ENCODE data around the gene MR1. TPM values are rescaled to one million over a fixed set of nuclear protein-coding genes. Genes with fewer than 3 reads are reported as not detected.
"Not testable (repeated sequence)": the region's sequence is repeated elsewhere in the genome, so short reads cannot be mapped to it uniquely, and the experiment has no call there.

The MR1 gene
- total RNA-seq, 1 donor, result 35.8 TPM

- no peak overlapping the region for H3K4me3 ChIP-seq (ENCODE audit: low read depth, low read length)
- DNase-seq (ENCODE audit: low read depth), result no peak
- TF ChIP-seq CTCF (IDR thresholded peaks at IDR 0.05; ENCODE audit: insufficient read depth, low read depth, low read length), result no peak
These were observed 6.6 kb downstream of the MR1 start for GRCh38 chr1:181040284-181040865.

GRCh38 chr1:181043025-181043888, 9.5 kb downstream of the MR1 start:
- peak; percentile 84 for DNase-seq (ENCODE audit: low read depth)
- H3K4me3 ChIP-seq (ENCODE audit: low read depth, low read length), result no peak overlapping the region
- no peak for TF ChIP-seq CTCF (IDR thresholded peaks at IDR 0.05; ENCODE audit: insufficient read depth, low read depth, low read length)

- no peak for TF ChIP-seq CTCF (IDR thresholded peaks at IDR 0.05; ENCODE audit: insufficient read depth, low read depth, low read length)
- peak; percentile 24 for DNase-seq (ENCODE audit: low read depth)
- no peak overlapping the region for H3K4me3 ChIP-seq (ENCODE audit: low read depth, low read length)
These were observed 10.7 kb downstream of the MR1 start for GRCh38 chr1:181044449-181044966.

GRCh38 chr1:181045946-181046345, 12.2 kb downstream of the MR1 start:
- not testable (repeated sequence) for H3K4me3 ChIP-seq (ENCODE audit: low read depth, low read length); DNase-seq (ENCODE audit: low read depth)

- no peak overlapping the region for H3K4me3 ChIP-seq (ENCODE audit: low read depth, low read length)
- DNase-seq (ENCODE audit: low read depth), result no peak
- no peak for TF ChIP-seq CTCF (IDR thresholded peaks at IDR 0.05; ENCODE audit: insufficient read depth, low read depth, low read length)
These were observed 15.6 kb downstream of the MR1 start for GRCh38 chr1:181049378-181049777.

GRCh38 chr1:181050922-181051321, 17.1 kb downstream of the MR1 start:
- no peak for TF ChIP-seq CTCF (IDR thresholded peaks at IDR 0.05; ENCODE audit: insufficient read depth, low read depth, low read length)
- no peak for DNase-seq (ENCODE audit: low read depth)
- H3K4me3 ChIP-seq (ENCODE audit: low read depth, low read length), result no peak overlapping the region

GRCh38 chr1:181056560-181056959, 22.8 kb downstream of the MR1 start:
- DNase-seq (ENCODE audit: low read depth), result no peak
- H3K4me3 ChIP-seq (ENCODE audit: low read depth, low read length), result no peak overlapping the region
- no peak for TF ChIP-seq CTCF (IDR thresholded peaks at IDR 0.05; ENCODE audit: insufficient read depth, low read depth, low read length)
